Measurements from ENCODE around the gene PCGF3.
"Not testable (repeated sequence)": the region's sequence is repeated elsewhere in the genome, so short reads cannot be mapped to it uniquely, and the experiment has no call there.

Gene PCGF3

GRCh38 chr4:749698-750666, 44.4 kb downstream of the PCGF3 start:
- no peak overlapping the region for H3K4me3 ChIP-seq (ENCODE audit: low read length)
- no peak for DNase-seq (ENCODE audit: low read depth)
- no peak for TF ChIP-seq CTCF (IDR thresholded peaks at IDR 0.05; ENCODE audit: insufficient read depth, low read depth, low read length, missing control alignments)

- no peak overlapping the region for H3K4me3 ChIP-seq (ENCODE audit: low read length)
- DNase-seq (ENCODE audit: low read depth): no peak
- no peak for TF ChIP-seq CTCF (IDR thresholded peaks at IDR 0.05; ENCODE audit: insufficient read depth, low read depth, low read length, missing control alignments)
Measured at GRCh38 chr4:751676-752075, 46.0 kb downstream of the PCGF3 start.

GRCh38 chr4:752196-752861, 46.7 kb downstream of the PCGF3 start:
- no peak for TF ChIP-seq CTCF (IDR thresholded peaks at IDR 0.05; ENCODE audit: insufficient read depth, low read depth, low read length, missing control alignments)
- no peak overlapping the region for H3K4me3 ChIP-seq (ENCODE audit: low read length)
- DNase-seq (ENCODE audit: low read depth): no peak

- DNase-seq (ENCODE audit: low read depth); H3K4me3 ChIP-seq (ENCODE audit: low read length): not testable (repeated sequence)
Measured at GRCh38 chr4:753186-753585, 47.6 kb downstream of the PCGF3 start.

- H3K4me3 ChIP-seq (ENCODE audit: low read length): no peak overlapping the region
- TF ChIP-seq CTCF (IDR thresholded peaks at IDR 0.05; ENCODE audit: insufficient read depth, low read depth, low read length, missing control alignments): no peak
- no peak for DNase-seq (ENCODE audit: low read depth)
Measured at GRCh38 chr4:754221-755120, 48.8 kb downstream of the PCGF3 start.

- no peak for TF ChIP-seq CTCF (IDR thresholded peaks at IDR 0.05; ENCODE audit: insufficient read depth, low read depth, low read length, missing control alignments)
- DNase-seq (ENCODE audit: low read depth): no peak
- H3K4me3 ChIP-seq (ENCODE audit: low read length): no peak overlapping the region
Measured at GRCh38 chr4:757111-757510, 51.5 kb downstream of the PCGF3 start.

GRCh38 chr4:759810-760209, 54.2 kb downstream of the PCGF3 start:
- DNase-seq (ENCODE audit: low read depth); H3K4me3 ChIP-seq (ENCODE audit: low read length): not testable (repeated sequence)
